Cardiac muscle cell (in vitro differentiated cells and primary cell): ENCODE data around the gene SMYD3. TPM values are rescaled to one million over a fixed set of nuclear protein-coding genes. Genes with fewer than 3 reads are reported as not detected.
A peak's percentile ranks its signal among the peaks of the same experiment; 100 is the strongest.
"Not testable (repeated sequence)": the region's sequence is repeated elsewhere in the genome, so short reads cannot be mapped to it uniquely, and the experiment has no call there.

Experiments
- DNase-seq, 2 donors: peaks; one replicate each; pipeline versions ENCODE4 v3.0.0 to v3.0.0-alpha.2; 2010 to 2017; ENCODE audit warnings: low read depth in 1 of 2, low spot score in 1 of 2
- H3K27ac ChIP-seq: fragments of 200-600 bp; sonication (generic); 2 replicates; pipeline ENCODE4 v1.5.1; 2016
- H3K27me3 ChIP-seq: fragments of 200-600 bp; sonication (generic); 2 replicates; pipeline ENCODE4 v1.6.0; 2016; ENCODE audit warnings: control low read depth
- H3K36me3 ChIP-seq: fragments of 200-600 bp; sonication (generic); 2 replicates; pipeline ENCODE4 v1.5.1; 2016; ENCODE audit warnings: control low read depth
- H3K4me1 ChIP-seq: fragments of 200-600 bp; sonication (generic); 2 replicates; pipeline ENCODE4 v1.8.1; 2017; ENCODE audit warnings: low read depth, mild to moderate bottlenecking, mixed run types
- H3K4me3 ChIP-seq: fragments of 200-600 bp; sonication (generic); 2 replicates; pipeline ENCODE4 v1.5.1; 2016; ENCODE audit warnings: mild to moderate bottlenecking
- H3K9me3 ChIP-seq: fragments of 200-600 bp; sonication (generic); 2 replicates; pipeline ENCODE4 v1.5.1; 2017; ENCODE audit warnings: low read depth, mild to moderate bottlenecking, control low read depth
- polyA plus RNA-seq: library from polyadenylated mRNA; unstranded; fragments of >200 nt; fragmentation: Nextera tagmentation; extraction: Ambion mirVana; gene quantifications from 2 replicates; pipeline ENCODE4 v1.2.1, GENCODE V29; 2016
- total RNA-seq: library from RNA; depleted of rRNA; stranded (reverse); fragments of >200 nt; gene quantifications from 2 replicates; pipeline ENCODE4 v1.2.3, GENCODE V29; 2016
- TF ChIP-seq, protein P1 (sequence below): IDR thresholded peaks from 2 replicates; pipeline ENCODE4 v1.5.1; 2012; ENCODE audit warnings: low read depth, mild to moderate bottlenecking, low read length

The SMYD3 gene
- total and polyA plus RNA-seq, 2 experiments from 2014 or later: 47.2 to 50.8 TPM

DNA sequence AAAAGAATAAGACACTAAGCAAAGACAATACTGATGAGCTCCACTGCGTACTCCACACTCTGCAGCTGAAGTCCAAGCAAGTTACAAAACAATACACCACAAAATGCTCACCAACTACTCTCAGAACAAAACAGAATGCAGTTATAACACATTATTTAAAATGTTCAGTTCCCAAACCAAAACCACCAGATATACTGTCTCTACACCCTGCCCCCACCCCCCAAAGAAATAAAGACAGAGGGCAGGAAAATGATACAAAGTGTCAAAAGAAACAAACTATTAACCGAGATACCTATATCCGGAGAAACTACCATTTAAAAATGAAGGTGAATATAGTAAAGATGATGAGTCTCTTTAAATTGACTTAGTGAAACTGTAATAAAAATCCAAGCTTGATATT, 729.3 kb downstream of the SMYD3 start:
- no peak overlapping the region for H3K27ac ChIP-seq
- DNase-seq: no peak
- H3K9me3 ChIP-seq: no peaks in the 10 kb centered on the region
- H3K36me3 ChIP-seq: no peaks in the 10 kb centered on the region
- TF ChIP-seq, protein P1, sequence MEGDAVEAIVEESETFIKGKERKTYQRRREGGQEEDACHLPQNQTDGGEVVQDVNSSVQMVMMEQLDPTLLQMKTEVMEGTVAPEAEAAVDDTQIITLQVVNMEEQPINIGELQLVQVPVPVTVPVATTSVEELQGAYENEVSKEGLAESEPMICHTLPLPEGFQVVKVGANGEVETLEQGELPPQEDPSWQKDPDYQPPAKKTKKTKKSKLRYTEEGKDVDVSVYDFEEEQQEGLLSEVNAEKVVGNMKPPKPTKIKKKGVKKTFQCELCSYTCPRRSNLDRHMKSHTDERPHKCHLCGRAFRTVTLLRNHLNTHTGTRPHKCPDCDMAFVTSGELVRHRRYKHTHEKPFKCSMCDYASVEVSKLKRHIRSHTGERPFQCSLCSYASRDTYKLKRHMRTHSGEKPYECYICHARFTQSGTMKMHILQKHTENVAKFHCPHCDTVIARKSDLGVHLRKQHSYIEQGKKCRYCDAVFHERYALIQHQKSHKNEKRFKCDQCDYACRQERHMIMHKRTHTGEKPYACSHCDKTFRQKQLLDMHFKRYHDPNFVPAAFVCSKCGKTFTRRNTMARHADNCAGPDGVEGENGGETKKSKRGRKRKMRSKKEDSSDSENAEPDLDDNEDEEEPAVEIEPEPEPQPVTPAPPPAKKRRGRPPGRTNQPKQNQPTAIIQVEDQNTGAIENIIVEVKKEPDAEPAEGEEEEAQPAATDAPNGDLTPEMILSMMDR: no peak
- peaks cover 51% of the 10 kb centered on the region for H3K4me1 ChIP-seq
- no peak overlapping the region for H3K4me3 ChIP-seq
- no peaks in the 10 kb centered on the region for H3K27me3 ChIP-seq

DNA sequence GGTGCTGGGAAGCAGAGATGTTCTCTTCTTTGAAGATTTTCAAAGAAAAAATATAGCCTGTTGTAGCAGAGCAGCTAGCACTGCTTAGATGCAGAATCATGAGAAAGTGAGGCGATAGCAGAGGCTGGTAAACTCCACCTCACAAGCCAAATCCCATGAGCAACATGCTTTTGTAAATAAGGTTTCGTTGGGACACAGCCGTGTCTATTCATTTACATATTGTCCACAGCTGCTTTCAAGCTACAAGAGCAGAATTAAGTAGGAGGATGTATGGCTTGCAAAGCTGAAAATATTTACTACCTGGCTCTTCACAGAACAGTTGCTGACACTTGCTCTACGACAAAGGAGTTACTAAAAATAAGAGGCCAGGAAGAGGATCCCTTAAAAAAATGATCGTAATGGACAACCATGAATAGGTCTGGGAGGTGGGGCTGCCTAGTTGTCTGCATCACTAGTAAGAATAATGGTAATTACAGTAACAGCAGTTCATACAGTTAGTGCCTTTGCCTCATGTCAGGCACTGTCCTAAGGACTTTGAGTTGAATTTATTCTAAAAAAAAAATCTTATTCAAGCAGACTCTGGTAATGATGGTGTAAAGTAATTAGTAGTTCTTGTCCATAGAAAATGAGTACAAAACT, 730.3 kb downstream of the SMYD3 start:
- Histone ChIP-seq H3K4me3 (no peak overlapping the region), H3K27me3 (no peaks in the 10 kb centered on the region), H3K4me1 (peaks cover 53% of the 10 kb centered on the region), H3K9me3 (no peaks in the 10 kb centered on the region), H3K36me3 (no peaks in the 10 kb centered on the region), H3K27ac (no peak overlapping the region)
- no peak for DNase-seq
- TF ChIP-seq, protein P1: no peak

DNA sequence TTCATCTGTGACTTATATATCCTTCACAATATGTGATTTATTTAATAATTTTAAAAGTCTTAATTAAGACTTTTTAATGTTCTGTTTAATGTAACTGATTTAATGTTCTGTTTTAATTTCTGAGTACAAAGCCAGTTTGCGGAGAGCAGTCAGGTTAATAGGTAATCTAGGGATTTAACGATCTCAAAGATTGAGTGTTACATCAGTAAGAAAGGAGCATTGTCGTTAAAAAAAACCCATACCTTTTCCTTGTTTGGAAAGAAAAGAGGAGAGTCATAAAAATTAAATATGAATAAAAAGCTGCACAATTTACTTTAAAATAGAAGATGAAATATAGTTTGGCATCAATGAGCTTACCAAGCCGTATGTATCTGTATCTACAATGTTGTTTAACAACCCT, 730.9 kb downstream of the SMYD3 start:
- no peak for DNase-seq
- Histone ChIP-seq H3K27ac (no peak overlapping the region), H3K4me3 (no peak overlapping the region), H3K27me3 (no peaks in the 10 kb centered on the region), H3K36me3 (no peaks in the 10 kb centered on the region), H3K9me3 (no peaks in the 10 kb centered on the region), H3K4me1 (peaks cover 55% of the 10 kb centered on the region)
- TF ChIP-seq, protein P1: no peak

DNA sequence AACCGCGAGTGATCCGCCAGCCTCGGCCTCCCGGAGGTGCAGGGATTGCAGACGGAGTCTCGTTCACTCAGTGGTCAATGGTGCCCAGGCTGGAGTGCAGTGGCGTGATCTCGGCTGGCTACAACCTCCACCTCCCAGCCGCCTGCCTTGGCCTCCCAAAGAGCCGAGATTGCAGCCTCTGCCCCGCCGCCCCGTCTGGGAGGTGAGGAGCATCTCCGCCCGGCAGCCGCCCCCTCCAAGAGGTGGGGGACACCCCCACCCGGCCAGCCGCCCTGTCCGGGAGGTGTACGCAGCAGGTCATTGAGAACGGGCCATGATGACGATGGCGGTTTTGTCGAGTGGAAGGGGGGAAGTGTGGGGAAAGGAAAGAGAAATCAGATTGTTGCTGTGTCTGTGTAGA, 732.1 kb downstream of the SMYD3 start:
- H3K9me3 ChIP-seq, DNase-seq, H3K36me3 ChIP-seq, H3K27ac ChIP-seq, H3K27me3 ChIP-seq, H3K4me3 ChIP-seq: not testable (repeated sequence)
- H3K4me1 ChIP-seq: peaks cover 62% of the 10 kb centered on the region

DNA sequence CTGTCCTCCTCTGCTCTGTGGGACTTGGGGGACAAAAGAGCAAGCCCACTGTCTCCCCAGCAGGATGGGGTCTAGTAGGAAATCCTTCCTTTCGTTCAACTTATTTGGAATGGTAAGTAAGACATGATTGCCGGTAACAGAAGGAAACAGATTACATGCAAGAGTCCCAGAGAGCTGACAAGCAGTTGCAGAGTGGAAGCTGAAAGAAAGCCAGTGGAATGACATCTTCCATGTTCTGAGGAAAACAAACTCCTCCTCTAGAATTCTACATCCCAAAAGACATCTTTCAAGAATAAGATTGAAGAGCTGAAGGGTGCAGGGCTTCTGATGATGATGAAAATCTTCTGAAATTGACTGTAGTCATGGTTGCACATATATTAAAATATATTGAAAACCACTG, 732.9 kb downstream of the SMYD3 start:
- no peaks in the 10 kb centered on the region for H3K27me3 ChIP-seq
- H3K4me3 ChIP-seq: no peak overlapping the region
- peaks cover 62% of the 10 kb centered on the region for H3K4me1 ChIP-seq
- no peak overlapping the region for H3K27ac ChIP-seq
- H3K9me3 ChIP-seq: no peaks in the 10 kb centered on the region
- no peaks in the 10 kb centered on the region for H3K36me3 ChIP-seq
- TF ChIP-seq, protein P1: no peak
- peak in 1 of 2 donors; percentile 24 for DNase-seq

DNA sequence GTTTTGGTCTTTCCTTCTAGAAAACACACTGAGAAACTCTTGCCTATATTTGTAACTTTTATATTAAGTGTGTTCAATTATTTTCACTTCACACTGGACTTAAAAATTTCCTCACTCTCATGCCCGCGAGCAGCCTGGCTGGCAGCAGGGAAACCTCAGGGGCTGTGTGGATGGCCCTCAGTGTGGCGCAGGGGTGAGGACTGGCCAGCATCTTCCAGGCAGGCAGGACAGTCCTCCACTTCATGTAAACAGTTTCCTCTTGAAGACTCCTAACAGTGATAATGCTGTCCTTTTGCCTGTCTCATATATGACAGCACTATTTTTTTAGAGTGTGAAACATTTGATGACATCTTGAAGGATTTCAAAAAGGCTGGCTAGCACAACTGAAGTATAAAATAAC, 733.7 kb downstream of the SMYD3 start:
- TF ChIP-seq, protein P1: no peak
- Histone ChIP-seq H3K4me1 (peaks cover 62% of the 10 kb centered on the region), H3K27me3 (no peaks in the 10 kb centered on the region), H3K27ac (no peak overlapping the region), H3K36me3 (no peaks in the 10 kb centered on the region), H3K9me3 (no peaks in the 10 kb centered on the region), H3K4me3 (no peak overlapping the region)
- peak in 1 of 2 donors; percentile 27 for DNase-seq
